Prostate gland (tissue), 2 donors: ENCODE measurements around the gene HYOU1.
"Not testable (repeated sequence)": the region's sequence is repeated elsewhere in the genome, so short reads cannot be mapped to it uniquely, and the experiment has no call there.

Source experiments
- POLR2AphosphoS5 ChIP-seq: sonication (generic); formaldehyde crosslinking; IDR thresholded peaks from one replicate; pipeline ENCODE4 v1.6.1; 2017; ENCODE audit warnings: antibody characterized with exemption
- TF ChIP-seq, protein P1 (sequence below), 4 experiments: fragments of 200-600 bp in 2 of 4; fragments of 450-650 bp in 2 of 4; sonication (generic) in 2 of 4; IDR thresholded peaks; 1 replicate in 3 of 4; 2 replicates in 1 of 4; pipeline ENCODE4 v1.5.1; 2016 to 2019; ENCODE audit warnings: antibody characterized with exemption in 4 of 4, mild to moderate bottlenecking in 2 of 4, moderate library complexity in 2 of 4

- TF ChIP-seq, protein P1, sequence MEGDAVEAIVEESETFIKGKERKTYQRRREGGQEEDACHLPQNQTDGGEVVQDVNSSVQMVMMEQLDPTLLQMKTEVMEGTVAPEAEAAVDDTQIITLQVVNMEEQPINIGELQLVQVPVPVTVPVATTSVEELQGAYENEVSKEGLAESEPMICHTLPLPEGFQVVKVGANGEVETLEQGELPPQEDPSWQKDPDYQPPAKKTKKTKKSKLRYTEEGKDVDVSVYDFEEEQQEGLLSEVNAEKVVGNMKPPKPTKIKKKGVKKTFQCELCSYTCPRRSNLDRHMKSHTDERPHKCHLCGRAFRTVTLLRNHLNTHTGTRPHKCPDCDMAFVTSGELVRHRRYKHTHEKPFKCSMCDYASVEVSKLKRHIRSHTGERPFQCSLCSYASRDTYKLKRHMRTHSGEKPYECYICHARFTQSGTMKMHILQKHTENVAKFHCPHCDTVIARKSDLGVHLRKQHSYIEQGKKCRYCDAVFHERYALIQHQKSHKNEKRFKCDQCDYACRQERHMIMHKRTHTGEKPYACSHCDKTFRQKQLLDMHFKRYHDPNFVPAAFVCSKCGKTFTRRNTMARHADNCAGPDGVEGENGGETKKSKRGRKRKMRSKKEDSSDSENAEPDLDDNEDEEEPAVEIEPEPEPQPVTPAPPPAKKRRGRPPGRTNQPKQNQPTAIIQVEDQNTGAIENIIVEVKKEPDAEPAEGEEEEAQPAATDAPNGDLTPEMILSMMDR (IDR thresholded peaks at IDR 0.05): not testable (repeated sequence)
- TF ChIP-seq POLR2AphosphoS5: not testable (repeated sequence)
These were observed 46.2 kb upstream of the HYOU1 start for GRCh38 chr11:119103161-119103664.
